Calu3 (cell line): ENCODE results near the gene UBR4. TPM values are rescaled to one million over a fixed set of nuclear protein-coding genes. Genes with fewer than 3 reads are reported as not detected.

Experiments
- BruUV-seq: library from RNA; stranded (reverse); fragments of 400-500 nt; replicated peaks from 2 replicates; lab custom pipeline; 2021; lab: Mats Ljungman, UMichigan
- CTCF ChIA-PET: fragments of 300-600 bp; sonication (Branson Sonifier 250); formaldehyde crosslinking; loops from one replicate; lab custom pipeline; 2022; ENCODE audit warnings: antibody characterized with exemption; lab: Charles Lee
- DNase-seq: peaks from one replicate; pipeline ENCODE4 v3.0.0; 2022
- H3K27ac Mint-ChIP-seq: one replicate; pipeline ENCODE4 v1.8.0; 2022; ENCODE audit warnings: mixed read lengths; ENCODE audit not compliant: unreplicated experiment
- H3K27me3 Mint-ChIP-seq: one replicate; pipeline ENCODE4 v1.8.0; 2022; ENCODE audit warnings: mixed read lengths; ENCODE audit not compliant: unreplicated experiment
- H3K36me3 Mint-ChIP-seq: one replicate; pipeline ENCODE4 v1.8.0; 2022; ENCODE audit warnings: mild to moderate bottlenecking, moderate library complexity, mixed read lengths; ENCODE audit not compliant: insufficient read depth, unreplicated experiment
- H3K4me1 Mint-ChIP-seq: one replicate; pipeline ENCODE4 v1.8.0; 2022; ENCODE audit warnings: mild to moderate bottlenecking, low read depth, mixed read lengths; ENCODE audit not compliant: unreplicated experiment
- H3K4me3 Mint-ChIP-seq: one replicate; pipeline ENCODE4 v1.8.0; 2022; ENCODE audit warnings: mild to moderate bottlenecking, low read depth, moderate library complexity, mixed read lengths; ENCODE audit not compliant: unreplicated experiment
- H3K9me3 Mint-ChIP-seq: one replicate; pipeline ENCODE4 v1.8.0; 2022; ENCODE audit warnings: low read depth, mixed read lengths; ENCODE audit not compliant: unreplicated experiment
- intact Hi-C: fragments of 100-400 bp; cut with micrococcal nuclease; formaldehyde crosslinking; loops from one replicate; pipeline ENCODE4 v1.10.0; 2022; ENCODE audit not compliant: unreplicated experiment
- total RNA-seq: library from RNA; stranded (reverse); gene quantifications from 2 replicates; pipeline ENCODE4 v1.2.3, GENCODE V29; 2022
- TF ChIP-seq, protein P1 (sequence below): fragments of 200-600 bp; IDR thresholded peaks from one replicate; pipeline ENCODE4 v1.8.0; 2022; ENCODE audit warnings: antibody characterized with exemption; ENCODE audit not compliant: unreplicated experiment

The UBR4 gene
- total RNA-seq, 1 experiment from 2014 or later = 123 TPM

DNA sequence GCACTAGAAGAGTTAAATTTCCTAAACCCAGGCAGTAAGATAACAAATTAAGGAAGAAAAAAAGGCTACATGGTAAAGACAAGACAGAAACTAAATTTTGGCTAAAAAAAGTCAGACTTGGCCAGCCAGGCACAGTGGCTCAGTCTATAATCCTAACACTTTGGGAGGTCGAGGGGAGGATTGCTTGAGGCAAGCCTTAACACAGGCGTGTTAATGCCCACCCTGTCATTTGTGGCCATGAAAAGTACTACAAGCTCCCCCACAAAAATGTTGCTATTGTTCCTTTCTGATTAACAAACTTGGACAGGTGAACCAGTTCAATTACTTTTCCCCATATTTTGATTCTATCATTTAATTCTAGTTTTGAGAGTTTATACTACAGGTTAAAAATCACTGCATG, 32.3 kb downstream of the UBR4 start:
- intact Hi-C loops = no loop called here
- CTCF ChIA-PET = no interaction called here
- peaks cover 24% of the 10 kb centered on the region for H3K36me3 Mint-ChIP-seq

DNA sequence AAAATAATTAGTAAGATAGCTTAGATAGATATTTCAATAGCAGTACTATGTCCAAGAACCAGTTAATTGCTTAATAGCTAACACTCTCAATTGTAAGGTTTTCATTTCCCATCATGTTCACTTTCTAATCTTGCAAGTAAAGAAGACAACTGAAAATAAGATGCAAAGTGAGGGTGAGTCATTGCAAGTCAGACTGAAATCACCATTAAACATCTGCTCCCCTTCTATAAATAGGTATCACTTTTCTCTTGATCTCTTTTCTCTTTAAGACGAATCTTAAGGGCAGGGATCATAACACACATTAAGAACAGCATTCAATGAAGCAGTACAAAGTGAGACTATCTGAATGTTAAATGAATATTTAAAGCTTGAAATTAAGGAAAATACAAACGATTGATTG, 40.4 kb downstream of the UBR4 start:
- Mint-ChIP-seq H3K9me3 (no peaks in the 10 kb centered on the region), H3K4me3 (no peak overlapping the region), H3K27me3 (no peaks in the 10 kb centered on the region), H3K4me1 (no peaks in the 10 kb centered on the region), H3K36me3 (peaks cover 32% of the 10 kb centered on the region), H3K27ac (no peak overlapping the region)
- intact Hi-C loops = no loop called here
- CTCF ChIA-PET = no interaction called here
- no TSS peak for BruUV-seq
- TF ChIP-seq, protein P1, sequence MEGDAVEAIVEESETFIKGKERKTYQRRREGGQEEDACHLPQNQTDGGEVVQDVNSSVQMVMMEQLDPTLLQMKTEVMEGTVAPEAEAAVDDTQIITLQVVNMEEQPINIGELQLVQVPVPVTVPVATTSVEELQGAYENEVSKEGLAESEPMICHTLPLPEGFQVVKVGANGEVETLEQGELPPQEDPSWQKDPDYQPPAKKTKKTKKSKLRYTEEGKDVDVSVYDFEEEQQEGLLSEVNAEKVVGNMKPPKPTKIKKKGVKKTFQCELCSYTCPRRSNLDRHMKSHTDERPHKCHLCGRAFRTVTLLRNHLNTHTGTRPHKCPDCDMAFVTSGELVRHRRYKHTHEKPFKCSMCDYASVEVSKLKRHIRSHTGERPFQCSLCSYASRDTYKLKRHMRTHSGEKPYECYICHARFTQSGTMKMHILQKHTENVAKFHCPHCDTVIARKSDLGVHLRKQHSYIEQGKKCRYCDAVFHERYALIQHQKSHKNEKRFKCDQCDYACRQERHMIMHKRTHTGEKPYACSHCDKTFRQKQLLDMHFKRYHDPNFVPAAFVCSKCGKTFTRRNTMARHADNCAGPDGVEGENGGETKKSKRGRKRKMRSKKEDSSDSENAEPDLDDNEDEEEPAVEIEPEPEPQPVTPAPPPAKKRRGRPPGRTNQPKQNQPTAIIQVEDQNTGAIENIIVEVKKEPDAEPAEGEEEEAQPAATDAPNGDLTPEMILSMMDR = no peak
- no peak for DNase-seq

More for the DNA sequence above, 32.3 kb downstream of the UBR4 start:
- no peak overlapping the region for H3K4me3 Mint-ChIP-seq
- H3K27ac Mint-ChIP-seq = no peak overlapping the region
- H3K4me1 Mint-ChIP-seq = no peaks in the 10 kb centered on the region
- H3K9me3 Mint-ChIP-seq = no peaks in the 10 kb centered on the region
- no peaks in the 10 kb centered on the region for H3K27me3 Mint-ChIP-seq
- DNase-seq = no peak
- TF ChIP-seq, protein P1 = no peak
- no TSS peak for BruUV-seq

DNA sequence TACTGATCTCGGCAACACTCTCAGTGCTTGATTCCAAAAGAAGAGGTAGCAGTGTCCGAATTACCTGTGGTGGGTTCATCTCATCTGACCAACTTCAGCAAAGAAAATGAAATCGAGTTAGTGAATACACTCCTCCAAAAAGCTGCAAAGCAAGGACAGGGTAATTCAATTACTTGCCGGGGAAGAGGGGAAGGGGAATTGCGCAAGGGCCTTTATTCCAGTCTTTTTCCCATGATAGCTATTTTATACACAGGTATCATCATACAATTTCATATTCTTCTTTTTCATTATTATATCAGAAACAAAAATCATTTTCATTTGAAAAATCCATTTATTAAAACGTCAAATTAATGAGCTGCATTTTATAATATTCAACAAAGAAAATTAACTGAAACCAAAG, 42.9 kb downstream of the UBR4 start:
- Mint-ChIP-seq H3K9me3 (no peaks in the 10 kb centered on the region), H3K27me3 (no peaks in the 10 kb centered on the region), H3K36me3 (peaks cover 35% of the 10 kb centered on the region), H3K27ac (no peak overlapping the region), H3K4me1 (no peaks in the 10 kb centered on the region), H3K4me3 (no peak overlapping the region)
- TF ChIP-seq, protein P1 = no peak
- CTCF ChIA-PET = interaction anchor here (0.6 kb wide), 1 partner anchor 260 kb away, joined by 4 read pairs; no protein-coding TSS in a partner anchor
- BruUV-seq = no TSS peak
- no peak for DNase-seq
- intact Hi-C loops = no loop called here

DNA sequence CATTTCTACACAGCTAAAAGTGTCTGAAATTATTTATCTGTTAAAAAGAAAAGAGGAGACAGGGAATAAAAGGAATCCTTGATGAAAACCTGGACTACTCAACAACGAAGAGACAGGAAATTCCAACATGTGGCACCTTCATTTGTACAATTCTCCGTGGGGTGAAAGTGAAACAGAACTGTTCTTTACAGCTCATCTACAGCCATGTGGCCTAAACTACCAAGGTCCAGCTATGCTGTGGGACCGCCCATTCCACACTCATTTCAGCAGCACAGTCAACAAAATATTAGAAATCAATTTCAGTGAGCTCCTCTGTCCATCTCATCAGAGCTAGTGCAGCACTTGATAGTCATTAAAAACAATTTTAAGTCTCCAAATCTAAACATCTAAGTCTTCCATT, 44.0 kb downstream of the UBR4 start:
- Mint-ChIP-seq H3K4me1 (no peaks in the 10 kb centered on the region), H3K27me3 (no peaks in the 10 kb centered on the region), H3K9me3 (no peaks in the 10 kb centered on the region), H3K4me3 (no peak overlapping the region), H3K27ac (no peak overlapping the region), H3K36me3 (peaks cover 36% of the 10 kb centered on the region)
- intact Hi-C loops = no loop called here
- DNase-seq = no peak
- TF ChIP-seq, protein P1 = no peak
- CTCF ChIA-PET = interaction anchor here (0.6 kb wide), 1 partner anchor 377 kb away, joined by 4 read pairs; no protein-coding TSS in a partner anchor
- BruUV-seq = no TSS peak
